GM08714 (cell line): ENCODE measurements around the gene TBRG4.
A peak's percentile ranks its signal among the peaks of the same experiment; 100 is the strongest.
"Not testable (repeated sequence)": the region's sequence is repeated elsewhere in the genome, so short reads cannot be mapped to it uniquely, and the experiment has no call there.

ENCODE experiments used
- H3K4me3 ChIP-seq: fragments of 200-500 bp; sonication (Bioruptor generic); 2 replicates; pipeline ENCODE4 v1.5.1; 2014; ENCODE audit warnings: mild to moderate bottlenecking, low read length, inconsistent platforms
- ZNF274 ChIP-seq: IDR thresholded peaks from 2 replicates; pipeline ENCODE4 v1.6.1; 2012; ENCODE audit warnings: mild to moderate bottlenecking, low read depth, low read length

Gene TBRG4

DNA sequence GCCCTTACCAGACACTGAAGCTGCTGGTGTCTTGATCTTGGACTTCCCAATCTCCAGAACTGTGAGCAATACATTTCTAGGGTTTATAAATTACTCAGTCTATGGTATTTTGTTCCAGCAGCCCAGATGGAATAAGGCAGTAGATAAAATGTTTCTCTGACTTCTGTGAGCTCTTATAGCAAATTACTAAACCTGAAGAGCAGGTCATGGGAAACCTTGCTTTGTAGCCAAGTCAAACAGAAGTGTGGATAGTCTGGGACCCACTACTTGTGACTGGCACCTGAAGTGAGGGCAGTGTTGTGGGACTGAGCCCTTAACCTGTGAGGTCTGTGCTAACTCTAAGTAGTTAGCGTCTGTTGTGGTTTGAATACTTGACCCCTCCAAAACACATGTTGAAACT is 4.6 kb upstream of the TBRG4 start:
- H3K4me3 ChIP-seq: no peak overlapping the region
- no peak for TF ChIP-seq ZNF274

GRCh38 chr7:45114926-45115325 is 3.4 kb upstream of the TBRG4 start:
- no peak for TF ChIP-seq ZNF274
- H3K4me3 ChIP-seq: no peak overlapping the region

DNA sequence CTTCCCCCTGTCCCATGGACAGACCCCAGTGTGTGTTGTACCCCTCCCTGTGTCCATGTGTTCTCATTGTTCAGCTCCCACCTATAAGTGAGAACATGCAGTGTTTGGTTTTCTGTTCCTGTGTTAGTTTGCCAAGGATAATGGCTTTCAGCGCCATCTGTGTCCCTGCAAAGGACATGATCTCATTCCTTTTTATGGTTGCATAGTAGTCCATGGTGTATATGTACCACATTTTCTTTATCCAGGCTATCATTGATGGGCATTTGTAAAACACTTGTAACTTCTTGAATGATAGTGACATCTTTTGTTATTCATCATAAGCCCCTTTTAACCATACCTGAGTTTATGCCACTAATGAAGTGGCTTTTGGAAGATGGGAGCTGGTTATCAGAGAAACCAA is 2.8 kb upstream of the TBRG4 start:
- not testable (repeated sequence) for H3K4me3 ChIP-seq

GRCh38 chr7:45112648-45113047 is 1.2 kb upstream of the TBRG4 start:
- no peak for TF ChIP-seq ZNF274
- peak overlapping the region; percentile 88; the same call in 1 of the 2 replicates for H3K4me3 ChIP-seq

DNA sequence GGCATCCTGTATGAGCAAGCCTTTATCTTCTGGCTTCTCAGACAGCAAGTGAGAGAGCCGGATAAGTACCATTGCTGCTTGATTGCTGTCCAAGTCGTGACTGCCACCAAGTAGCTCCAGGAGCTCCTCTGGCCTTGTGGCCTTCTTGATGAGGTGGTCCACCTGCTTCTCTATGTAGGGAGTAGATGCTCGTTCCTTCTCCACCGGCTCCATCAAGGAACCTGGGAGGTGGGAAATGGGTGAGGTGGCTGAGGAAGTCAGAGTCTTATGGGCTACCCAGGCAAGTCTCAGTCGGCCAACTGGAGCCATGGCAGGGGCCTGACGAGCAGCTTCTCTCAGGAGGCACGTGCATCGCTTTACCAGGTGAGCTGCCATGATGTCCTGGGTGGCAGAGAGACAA is 2.6 kb downstream of the TBRG4 start:
- TF ChIP-seq ZNF274: no peak
- H3K4me3 ChIP-seq: no peak overlapping the region

DNA sequence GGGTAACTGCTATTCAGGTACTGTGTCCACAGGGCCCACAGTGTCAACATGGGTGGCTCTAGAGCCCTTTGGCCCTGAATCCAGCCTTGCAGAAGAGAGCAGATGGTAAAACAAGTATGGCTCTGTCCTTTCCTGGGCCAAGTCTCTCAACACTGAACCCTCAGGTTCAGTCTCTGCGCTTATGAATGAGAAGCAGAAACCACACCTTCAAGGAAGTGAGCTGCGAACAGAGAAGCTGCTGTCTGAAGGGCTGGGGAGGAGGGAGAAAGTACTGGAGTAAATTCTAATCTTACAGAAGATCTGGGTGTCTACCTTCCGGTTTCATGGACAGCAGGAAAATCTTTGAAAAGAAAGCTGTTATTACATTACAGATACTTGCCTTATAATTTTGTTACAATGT is 4.1 kb downstream of the TBRG4 start:
- no peak overlapping the region for H3K4me3 ChIP-seq
- no peak for TF ChIP-seq ZNF274

DNA sequence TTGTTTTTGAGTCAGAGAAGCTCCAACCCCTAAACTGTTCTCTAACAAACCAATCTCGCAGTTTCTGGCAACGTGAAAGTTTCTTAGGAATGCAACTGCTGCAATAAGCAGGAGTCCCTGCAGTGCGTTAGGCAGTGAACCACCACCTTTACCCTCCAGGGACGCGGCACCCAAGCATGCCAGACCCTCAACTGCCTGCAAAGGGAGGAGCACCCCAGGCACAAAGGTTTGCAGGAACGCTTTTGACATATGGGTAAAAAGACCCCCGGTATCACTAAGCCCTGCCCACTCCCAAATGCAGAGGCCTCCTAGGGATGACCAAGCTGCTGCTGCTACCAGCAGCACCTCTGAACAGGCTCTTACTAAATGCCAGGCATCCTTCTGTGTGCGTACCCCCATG is 4.7 kb downstream of the TBRG4 start:
- no peak for TF ChIP-seq ZNF274

GRCh38 chr7:45105588-45106188 is 5.8 kb downstream of the TBRG4 start:
- no peak for TF ChIP-seq ZNF274

More for the DNA sequence above, 4.7 kb downstream of the TBRG4 start:
- no peak overlapping the region for H3K4me3 ChIP-seq

GRCh38 chr7:45104844-45105587 is 6.5 kb downstream of the TBRG4 start:
- H3K4me3 ChIP-seq: no peak overlapping the region
- TF ChIP-seq ZNF274: no peak

More at GRCh38 chr7:45105588-45106188, 5.8 kb downstream of the TBRG4 start:
- H3K4me3 ChIP-seq: no peak overlapping the region

GRCh38 chr7:45103958-45104843 is 7.3 kb downstream of the TBRG4 start:
- no peak overlapping the region for H3K4me3 ChIP-seq
- TF ChIP-seq ZNF274: no peak

GRCh38 chr7:45102785-45103712 is 8.4 kb downstream of the TBRG4 start:
- no peak overlapping the region for H3K4me3 ChIP-seq
- TF ChIP-seq ZNF274: no peak

DNA sequence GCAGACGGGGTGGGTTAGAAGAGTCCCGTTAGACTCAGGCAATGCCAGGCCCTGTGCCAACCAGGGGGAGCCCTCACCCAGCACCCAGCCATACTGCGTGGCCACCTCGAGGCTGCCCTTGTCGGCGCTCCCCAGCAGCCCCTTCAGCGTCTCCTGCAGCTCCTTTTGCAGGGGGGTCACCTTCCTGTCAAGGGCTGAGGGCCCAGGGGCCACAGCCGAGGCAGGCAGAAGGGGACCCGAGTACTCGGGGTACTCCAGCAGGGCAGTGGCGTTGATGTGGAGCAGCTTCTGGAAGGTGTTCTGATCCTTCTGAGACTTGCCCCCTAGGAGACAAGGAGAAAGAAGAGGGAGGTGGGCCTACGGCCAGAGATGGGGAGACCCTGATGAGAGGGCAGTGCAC is 9.7 kb downstream of the TBRG4 start:
- TF ChIP-seq ZNF274: no peak
- H3K4me3 ChIP-seq: no peak overlapping the region

DNA sequence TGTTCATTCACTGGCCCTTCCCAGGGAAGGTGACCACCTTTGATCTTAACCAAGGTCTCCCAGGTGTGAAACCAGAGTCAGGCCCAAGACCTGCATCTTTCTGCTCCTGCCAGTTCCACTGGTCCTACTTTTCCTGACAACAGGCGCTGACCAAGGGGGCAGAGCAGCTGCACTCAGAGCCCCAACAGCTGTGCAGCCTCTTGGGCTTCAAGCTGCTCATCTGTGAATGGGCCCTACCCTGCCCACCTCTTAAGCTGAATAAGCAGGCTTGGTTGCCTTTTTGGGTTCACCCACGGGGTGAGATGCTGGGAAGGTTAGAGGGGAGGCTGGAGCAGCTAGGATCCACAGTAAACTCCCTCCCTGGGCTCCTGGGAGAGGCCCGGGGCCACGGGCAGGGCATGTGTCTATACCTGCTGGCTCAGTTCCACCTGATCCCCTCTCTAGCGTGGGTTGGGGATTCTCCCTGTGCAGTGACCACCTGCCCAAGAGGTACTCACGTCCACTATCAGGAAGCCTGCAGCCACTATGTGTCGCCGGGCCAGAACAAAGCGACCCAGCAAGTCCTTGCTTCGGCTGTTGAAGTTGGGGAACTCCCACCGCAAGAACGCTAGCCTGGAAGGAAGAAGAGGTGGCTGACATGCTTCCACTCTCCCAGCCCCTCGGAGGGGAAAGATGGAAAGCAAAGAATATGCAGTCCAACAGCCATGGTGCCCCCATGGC is 10.6 kb downstream of the TBRG4 start:
- no peak for TF ChIP-seq ZNF274
- H3K4me3 ChIP-seq: no peak overlapping the region
